NCI-H82 treated with DMSO at 0.1 percent for 48 hours (cell line): Measurements from ENCODE around the gene PRR23E.

ENCODE experiments used
- DNase-seq: peaks from one replicate; lab custom pipeline; 2025; ENCODE audit not compliant: unreplicated experiment; lab: John Stamatoyannopoulos, UW

PRR23E gene

GRCh38 chr3:127183931-127184869 is 8.7 kb upstream of the PRR23E start:
- no peak for DNase-seq

DNA sequence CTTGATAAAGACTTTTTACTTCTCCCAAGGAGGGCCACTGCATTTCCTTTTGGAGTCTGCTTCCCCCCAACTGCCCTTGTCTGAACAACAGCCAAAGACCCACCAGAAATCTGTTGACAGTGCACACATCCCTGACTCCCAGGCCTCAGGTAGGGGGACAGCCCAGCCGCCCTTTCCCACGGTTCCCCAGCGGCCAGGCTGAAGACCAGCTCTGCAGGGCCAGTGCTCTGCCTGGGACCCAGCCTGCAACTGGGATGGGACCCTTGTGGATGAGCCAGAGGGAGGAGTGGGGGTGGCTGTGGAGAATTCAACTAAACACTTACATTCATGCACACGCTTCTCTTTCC is 8.1 kb upstream of the PRR23E start:
- no peak for DNase-seq

DNA sequence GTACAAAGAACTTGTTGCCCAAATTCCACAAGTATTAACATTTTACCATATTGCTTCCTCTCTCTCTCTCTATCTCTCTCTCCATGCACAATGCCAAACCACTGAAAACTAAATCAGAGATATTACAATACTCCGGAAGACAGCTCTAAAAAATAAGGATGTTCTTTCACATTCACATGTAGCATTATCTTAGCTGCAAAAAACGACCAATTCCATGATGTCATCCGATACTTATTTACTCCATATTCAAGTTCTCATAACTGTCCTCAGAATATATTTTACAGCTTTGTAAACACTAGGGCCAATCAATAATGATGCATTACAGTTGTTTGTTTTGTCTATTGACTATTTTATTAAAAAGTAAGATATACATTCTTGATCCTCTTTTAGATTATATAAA is 7.7 kb upstream of the PRR23E start:
- no peak for DNase-seq

DNA sequence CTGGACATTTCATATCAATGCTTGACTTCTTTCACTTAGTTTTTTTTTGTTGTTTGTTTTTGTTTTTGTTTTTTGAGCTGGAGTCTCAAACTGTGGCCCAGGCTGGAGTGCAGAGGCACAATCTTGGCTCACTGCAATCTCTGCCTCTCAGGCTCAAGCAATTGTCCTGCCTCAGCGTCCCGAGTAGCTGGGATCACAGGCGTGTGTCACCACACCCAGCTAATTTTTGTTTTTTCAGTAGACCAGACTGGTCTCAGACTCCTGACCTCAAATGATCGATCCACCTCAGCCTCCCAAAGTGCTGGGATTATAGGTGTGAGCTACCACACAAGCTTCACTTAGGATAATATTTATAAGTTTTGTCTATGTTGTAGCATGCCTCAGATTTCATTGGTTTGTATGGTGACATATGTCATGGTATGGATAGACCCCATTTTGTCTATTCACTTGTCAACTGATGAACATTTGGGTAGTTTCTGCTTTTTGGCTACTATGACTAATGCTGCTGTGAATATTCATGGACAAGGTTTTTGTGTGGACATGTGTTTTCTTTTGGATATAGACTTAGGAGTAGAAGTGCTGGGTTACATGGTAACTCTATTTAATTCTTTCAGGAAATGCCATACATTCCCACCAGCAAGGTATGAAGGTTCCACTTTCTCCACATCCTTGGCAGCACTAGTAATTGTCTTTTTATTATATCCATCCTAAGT is 6.8 kb upstream of the PRR23E start:
- DNase-seq = no peak

DNA sequence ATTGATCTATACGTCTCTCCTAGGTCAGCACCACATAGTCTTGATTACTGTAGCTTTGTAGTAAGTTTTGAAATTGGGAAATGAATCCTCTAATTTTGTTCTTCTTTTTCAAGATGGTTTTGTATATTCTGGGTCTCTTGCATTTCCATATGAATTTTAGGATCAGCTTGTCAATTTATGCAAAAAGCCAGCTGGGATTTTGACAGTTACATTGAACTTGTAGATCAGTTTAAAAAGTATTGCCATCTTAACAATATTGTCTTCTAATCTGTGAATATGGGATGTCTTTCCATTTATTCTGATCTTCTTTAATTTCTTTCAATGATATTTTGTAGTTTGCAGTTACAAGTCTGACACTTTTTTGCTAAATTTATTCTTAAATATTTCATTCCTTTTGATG is 5.6 kb upstream of the PRR23E start:
- no peak for DNase-seq

GRCh38 chr3:127193341-127193740 is 410 bp downstream of the PRR23E start:
- no peak for DNase-seq

GRCh38 chr3:127193775-127194174 is 844 bp downstream of the PRR23E start:
- no peak for DNase-seq

GRCh38 chr3:127194601-127195187 is 1.8 kb downstream of the PRR23E start:
- DNase-seq = no peak

GRCh38 chr3:127195417-127195816 is 2.5 kb downstream of the PRR23E start:
- no peak for DNase-seq

DNA sequence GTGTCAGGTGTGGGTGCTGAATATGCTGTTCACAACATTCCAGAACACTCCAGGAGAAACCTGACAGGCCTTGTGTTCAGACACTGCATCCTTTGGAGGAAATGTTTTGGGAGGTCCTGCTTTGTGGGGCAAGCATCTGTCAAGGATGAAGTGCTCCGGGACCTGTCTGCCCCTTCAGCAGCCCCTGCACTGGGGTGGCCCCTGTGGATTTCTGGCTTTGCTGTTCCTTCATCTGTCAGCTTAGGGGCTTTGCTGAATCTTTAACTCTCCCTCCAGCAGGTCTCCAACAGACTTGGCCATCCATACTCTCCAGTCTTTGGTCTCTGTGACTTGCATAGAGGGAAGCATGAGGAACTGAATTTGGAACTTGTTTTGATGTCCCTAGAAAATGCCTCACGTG is 3.1 kb downstream of the PRR23E start:
- DNase-seq = no peak

DNA sequence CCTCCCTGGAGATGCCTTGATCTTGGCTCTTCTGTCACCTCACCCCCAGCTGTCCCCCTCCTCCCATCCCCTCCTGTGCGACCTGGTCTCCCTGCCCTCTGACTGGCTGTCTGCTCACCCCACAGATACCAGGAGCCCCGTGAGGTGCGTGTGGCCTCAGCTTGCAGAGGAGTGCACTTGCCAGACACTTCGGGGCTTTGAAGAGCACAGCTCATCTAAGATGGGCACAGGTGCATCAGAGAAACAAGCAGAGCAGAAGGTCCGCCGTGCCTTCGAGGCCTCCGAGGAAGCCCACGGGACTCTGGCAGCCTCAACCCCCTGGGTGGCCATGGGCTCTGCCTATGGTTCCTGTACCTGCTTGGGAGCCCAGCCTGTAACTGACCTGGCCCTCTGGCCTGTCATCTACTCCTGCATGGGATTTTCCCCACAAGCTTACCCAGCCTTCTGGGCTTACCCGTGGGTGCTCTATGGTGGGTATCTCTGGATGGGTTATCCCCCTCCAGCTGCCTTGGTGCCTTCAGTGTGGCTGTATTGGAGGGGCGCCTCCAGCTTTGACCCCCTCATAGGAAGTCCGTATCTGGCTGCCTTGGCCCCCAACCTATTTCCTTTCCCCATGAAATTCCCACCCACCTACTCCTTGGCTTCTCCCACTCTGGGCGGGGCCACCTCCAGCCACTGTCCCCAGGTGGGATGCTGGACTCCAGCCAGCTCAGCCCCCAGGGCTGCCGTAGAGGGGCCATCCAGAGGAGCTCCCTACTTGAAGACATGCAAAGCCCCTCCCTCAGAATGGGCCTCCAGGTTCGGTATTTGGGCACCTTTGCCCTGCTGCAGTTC is 3.8 kb downstream of the PRR23E start:
- no peak for DNase-seq

GRCh38 chr3:127197300-127198189 is 4.6 kb downstream of the PRR23E start:
- no peak for DNase-seq

- DNase-seq = no peak
These were observed 7.3 kb downstream of the PRR23E start for GRCh38 chr3:127200086-127200691.

GRCh38 chr3:127203024-127203423 is 10.1 kb downstream of the PRR23E start:
- no peak for DNase-seq

DNA sequence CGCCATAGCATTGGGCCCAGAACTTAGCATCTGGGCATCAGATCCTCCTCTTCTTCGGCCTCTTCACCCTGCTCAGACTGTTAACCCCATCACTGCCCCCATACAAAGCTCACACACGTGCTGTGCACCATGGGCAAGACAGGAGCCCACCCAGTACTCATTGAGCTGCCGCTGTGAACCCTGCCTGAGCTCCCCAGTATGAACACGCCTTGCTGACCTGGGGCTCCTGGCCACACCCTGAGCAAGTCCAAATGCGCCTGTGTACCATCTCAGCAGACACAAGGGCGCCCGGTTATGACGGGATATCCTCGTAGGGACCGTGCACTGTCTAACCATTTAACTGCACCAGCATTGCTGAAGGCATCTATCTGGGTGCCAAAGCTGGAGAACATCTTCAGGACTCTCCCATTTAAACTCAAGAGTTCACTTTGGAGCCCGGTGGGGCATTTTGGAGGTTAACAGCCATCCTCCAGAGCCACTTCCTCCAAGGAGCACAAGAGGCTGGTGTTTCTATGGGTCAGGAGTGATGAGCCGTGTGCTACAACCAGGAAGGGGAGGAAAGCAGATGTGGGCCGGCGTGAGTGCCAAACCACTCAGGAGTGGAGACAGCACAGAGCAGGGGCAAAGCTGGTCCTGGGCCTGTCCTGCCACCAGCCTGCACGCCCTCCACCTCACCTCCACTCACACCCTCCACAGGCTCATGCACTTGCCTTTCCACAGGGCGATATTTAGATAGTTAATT is 12.1 kb downstream of the PRR23E start:
- no peak for DNase-seq

DNA sequence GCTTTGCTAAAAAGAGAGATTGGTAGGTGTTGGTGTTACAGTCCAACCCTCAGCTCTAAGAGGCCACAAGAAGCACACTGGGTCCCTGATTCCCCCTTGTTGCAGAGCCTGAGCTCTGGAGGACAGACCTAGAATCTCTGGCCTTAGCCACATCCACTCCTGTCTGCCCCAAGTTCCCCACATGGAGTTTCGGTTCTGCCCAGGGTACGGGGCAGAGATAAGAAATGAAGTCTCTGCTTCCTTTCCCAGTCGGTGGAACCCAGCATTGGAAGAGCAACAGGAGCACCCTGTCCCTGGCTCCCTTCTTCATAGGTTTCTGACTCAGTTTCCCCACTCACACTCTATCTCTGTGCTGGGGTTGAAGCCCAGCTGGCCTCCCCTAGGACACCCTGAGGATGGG is 13.2 kb downstream of the PRR23E start:
- DNase-seq = no peak

DNA sequence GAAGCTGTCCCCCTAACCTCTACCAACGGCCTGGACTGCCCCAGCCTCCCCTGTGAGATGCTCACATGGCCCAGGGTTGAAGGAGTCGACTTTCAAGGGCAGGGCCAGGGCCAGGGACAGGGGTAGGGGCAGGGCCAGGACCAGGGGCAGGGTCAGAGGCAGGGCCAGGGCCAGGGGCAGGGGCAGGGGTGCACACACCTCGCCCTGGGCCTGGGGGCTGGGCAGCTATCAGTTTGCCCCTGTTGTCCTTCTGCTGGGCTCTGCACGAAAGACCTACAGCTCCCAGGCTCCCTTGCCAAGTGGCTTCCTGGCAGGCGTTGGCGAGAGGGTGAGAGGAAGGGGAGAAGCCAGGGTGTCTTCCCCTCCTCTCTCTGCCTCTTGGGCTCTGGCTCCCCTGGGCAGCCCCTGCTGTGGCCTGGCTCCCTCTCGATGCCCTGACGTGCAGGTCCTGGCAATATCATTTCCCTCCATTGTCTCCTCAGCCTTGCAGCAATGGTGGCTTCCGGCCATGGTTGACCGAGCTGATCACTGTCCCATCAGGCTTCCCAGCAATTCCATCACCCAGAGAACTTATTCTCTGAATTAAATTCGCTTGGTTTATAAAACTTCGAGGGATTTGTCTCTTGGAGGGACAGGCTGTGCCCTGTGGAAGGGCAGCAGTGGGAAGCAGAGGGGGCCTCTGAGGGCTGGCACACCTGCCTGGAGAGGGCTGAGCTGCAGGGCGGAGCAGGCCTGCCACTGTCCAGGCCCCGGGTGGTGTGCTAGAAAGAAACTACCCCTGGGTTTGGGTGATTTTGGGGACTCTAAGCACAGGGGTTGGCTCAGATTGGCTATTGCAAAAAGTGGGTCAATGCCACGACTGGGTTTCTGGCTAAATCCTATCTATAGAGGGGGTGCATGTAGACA is 13.9 kb downstream of the PRR23E start:
- no peak for DNase-seq
